Epithelial cell of proximal tubule (primary cell): ENCODE data around the gene DHRS1. TPM values are rescaled to one million over a fixed set of nuclear protein-coding genes. Genes with fewer than 3 reads are reported as not detected.

ENCODE experiments used
- DNase-seq: peaks from one replicate; pipeline ENCODE4 v3.0.0-alpha.2; 2011; ENCODE audit warnings: low read depth
- H3K4me3 ChIP-seq: 2 replicates; pipeline ENCODE4 v1.5.1; 2011; ENCODE audit warnings: low read depth, mild to moderate bottlenecking, low read length
- total RNA-seq: library from RNA; depleted of rRNA; stranded (reverse); fragments of >200 nt; gene quantifications from 2 replicates; pipeline ENCODE4 v1.2.3, GENCODE V29; 2015
- TF ChIP-seq, protein P1 (sequence below): conservative IDR thresholded peaks from 2 replicates; pipeline ENCODE4 v1.5.1; 2012; ENCODE audit warnings: low read depth, mild to moderate bottlenecking, low read length

The DHRS1 gene
- total RNA-seq, 1 donor from 2014 or later, result 25.7 TPM

DNA sequence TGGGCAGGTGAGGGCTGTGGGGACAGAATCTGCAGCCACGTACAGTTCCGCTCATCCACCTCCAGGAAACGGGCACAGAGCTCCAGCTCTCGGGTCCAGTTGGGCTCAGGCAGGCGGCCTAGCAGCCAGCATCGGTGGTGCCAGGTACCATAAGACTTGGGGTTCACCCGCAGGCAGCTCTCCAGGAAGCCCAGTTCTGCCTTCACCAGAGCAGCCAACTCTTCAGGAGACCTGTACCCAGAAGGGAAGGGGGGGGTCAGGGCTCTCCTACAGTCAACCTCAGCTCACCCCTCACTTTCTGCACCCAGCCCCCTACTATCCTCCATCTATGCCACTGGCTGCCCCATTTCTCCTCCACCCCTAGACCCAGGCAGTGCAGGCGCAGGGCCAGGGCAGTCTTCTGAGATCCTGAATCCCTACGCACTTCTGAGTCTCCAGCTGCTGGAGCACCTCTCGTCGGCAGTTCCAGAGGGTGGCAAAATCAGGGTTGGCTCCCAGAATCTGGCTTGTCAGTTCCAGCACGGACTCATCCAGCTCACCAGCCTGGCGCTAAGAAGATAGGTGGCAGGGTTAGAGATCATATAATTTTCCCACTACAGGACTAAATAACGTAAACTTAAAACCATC, 29.6 kb downstream of the DHRS1 start:
- no peak for DNase-seq
- TF ChIP-seq, protein P1, sequence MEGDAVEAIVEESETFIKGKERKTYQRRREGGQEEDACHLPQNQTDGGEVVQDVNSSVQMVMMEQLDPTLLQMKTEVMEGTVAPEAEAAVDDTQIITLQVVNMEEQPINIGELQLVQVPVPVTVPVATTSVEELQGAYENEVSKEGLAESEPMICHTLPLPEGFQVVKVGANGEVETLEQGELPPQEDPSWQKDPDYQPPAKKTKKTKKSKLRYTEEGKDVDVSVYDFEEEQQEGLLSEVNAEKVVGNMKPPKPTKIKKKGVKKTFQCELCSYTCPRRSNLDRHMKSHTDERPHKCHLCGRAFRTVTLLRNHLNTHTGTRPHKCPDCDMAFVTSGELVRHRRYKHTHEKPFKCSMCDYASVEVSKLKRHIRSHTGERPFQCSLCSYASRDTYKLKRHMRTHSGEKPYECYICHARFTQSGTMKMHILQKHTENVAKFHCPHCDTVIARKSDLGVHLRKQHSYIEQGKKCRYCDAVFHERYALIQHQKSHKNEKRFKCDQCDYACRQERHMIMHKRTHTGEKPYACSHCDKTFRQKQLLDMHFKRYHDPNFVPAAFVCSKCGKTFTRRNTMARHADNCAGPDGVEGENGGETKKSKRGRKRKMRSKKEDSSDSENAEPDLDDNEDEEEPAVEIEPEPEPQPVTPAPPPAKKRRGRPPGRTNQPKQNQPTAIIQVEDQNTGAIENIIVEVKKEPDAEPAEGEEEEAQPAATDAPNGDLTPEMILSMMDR, result no peak

DNA sequence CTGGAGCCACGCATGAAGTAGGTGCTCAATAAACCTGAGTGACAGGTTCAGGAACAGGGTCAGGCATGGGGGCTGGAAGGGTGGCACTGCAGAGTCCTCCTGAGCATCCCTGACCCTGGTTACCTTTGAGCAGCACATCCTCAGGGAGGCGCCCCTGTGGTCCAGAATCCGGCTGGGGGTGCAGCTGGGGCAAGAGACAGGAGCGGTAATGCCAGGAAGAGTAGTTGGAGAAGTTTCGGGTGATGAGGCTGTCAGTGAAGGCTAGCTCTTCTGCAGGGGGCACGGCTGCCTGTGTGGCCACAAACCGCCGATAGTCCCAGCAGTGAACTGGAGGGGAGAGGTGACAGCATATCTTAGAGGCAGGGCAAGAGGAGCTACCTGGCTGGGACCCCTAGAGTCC, 30.2 kb downstream of the DHRS1 start:
- TF ChIP-seq, protein P1, result no peak

More for the DNA sequence above, 29.6 kb downstream of the DHRS1 start:
- no peak overlapping the region for H3K4me3 ChIP-seq

DNA sequence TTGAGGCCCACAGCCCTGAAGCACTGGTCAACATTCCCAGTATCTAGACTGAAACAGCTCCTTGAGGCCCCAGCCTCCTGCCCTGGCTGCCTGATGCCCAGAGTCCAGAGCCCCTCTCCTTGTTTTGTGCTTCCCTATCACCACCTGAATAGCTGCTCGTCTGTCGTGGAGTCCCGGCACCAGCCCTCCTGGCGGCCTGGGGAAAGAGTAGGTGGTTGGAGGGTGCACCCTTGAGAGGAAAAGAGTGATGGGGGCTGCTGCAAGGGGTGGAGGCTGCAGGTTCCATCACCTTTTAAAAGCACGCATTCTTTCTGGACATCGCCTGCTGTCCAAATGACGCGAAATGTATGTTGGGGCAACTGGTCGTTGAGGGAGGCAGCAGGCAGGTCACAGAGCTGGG, 31.4 kb downstream of the DHRS1 start:
- no peak for DNase-seq
- TF ChIP-seq, protein P1, result no peak

More for the DNA sequence above, 30.2 kb downstream of the DHRS1 start:
- H3K4me3 ChIP-seq, result no peak overlapping the region
- DNase-seq, result no peak

DNA sequence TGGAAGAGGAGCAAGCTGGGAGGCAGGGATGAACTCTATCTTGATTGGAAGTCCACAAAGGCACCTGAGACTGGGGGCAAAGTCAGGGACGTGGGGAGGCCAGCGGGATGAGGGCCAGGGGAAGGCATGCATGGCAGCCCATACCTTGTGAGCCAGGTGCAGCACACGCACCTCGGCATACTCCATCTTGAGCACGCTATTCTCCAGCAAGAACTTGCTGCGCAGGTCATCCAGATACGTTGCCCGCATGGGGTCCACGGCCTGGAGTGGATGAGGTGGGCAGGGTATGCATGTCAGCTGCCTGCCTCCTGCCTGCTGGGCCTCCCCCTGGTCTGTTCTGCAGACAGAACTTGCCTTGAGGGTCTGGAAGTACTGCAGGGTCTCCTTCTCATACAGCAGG, 32.1 kb downstream of the DHRS1 start:
- no peak for DNase-seq
- no peak overlapping the region for H3K4me3 ChIP-seq
- TF ChIP-seq, protein P1, result no peak

More for the DNA sequence above, 31.4 kb downstream of the DHRS1 start:
- H3K4me3 ChIP-seq, result no peak overlapping the region

DNA sequence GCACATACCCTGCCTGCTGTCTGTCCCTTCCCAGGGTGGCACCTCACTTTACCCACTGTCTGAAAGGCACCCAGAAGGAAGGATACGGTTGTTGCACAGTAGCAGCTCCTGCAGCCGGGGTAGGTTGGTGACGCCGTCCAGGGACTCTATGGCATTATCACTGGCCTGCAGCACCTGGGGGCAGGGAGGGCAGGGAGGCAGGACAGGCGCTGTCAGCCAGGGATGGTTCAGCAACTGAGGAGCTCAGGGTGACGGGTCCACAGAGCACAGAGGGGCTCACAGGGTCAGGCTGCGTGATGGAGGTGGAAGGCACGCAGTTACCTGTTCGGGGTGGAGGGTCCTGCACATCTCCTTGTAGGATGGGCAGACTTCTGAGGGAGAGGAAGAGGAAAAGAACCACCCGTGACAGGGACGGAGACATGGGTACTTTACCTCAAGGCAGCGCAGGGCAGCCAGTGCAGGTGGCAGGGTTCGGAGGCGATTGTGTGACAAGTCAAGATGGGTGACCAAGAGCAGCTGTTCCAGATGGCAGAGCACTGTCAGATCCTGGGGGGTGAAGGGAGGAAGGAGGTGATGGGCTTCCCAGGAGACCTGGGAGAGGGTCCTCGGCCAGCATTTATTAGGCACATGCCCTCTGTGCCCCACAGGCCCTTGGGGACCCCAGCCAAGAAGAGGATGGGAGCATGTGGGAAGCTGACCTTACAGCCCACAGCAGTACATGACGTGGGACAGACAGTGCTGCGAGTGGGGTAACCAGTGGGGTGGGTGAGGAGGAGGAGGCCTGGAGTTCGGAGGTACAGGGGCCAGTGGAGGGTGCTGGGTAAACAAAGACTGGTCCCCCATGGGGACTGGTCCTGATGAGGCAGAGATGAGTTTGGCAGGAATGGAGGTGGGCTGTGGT, 33.0 kb downstream of the DHRS1 start:
- DNase-seq, result no peak
- no peak overlapping the region for H3K4me3 ChIP-seq
- TF ChIP-seq, protein P1, result no peak

DNA sequence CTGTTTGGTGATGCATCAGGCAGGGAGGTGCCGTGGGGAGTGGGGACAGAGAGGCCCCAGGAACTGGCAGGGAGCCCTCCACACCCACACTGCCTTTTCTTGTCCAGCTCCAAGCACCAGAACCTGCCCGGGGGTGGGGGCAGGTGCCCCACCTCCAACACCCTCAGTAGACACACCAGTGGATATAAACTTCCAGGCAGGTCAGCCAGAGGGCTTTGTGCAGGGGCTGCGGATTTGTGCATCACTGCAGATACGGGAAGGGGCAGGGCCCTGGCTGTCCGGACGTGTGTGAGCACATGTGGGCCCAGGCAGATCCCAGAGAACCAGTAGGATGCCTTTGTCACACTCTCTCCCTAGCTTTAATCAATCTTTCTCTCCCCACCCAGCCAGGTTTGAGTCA, 35.3 kb downstream of the DHRS1 start:
- H3K4me3 ChIP-seq, result no peak overlapping the region
- no peak for DNase-seq

More for the DNA sequence above, 35.3 kb downstream of the DHRS1 start:
- TF ChIP-seq, protein P1, result no peak
